Heart left ventricle (tissue), 16 donors: ENCODE results near the gene GAB3. TPM values are rescaled to one million over a fixed set of nuclear protein-coding genes. Genes with fewer than 3 reads are reported as not detected.
"Not testable (repeated sequence)": the region's sequence is repeated elsewhere in the genome, so short reads cannot be mapped to it uniquely, and the experiment has no call there.

Experiments used
- ATAC-seq, 4 donors: fragments of 200-7000 bp; cut with Tn5 transposase; one replicate each; pipeline ENCODE4 v1.9.1; 2020 to 2022; ENCODE audit warnings: moderate library complexity in 4 of 4, mild to moderate bottlenecking in 3 of 4, moderate number of reproducible peaks in 1 of 4
- DNase-seq, 5 donors: peaks; one replicate each; pipeline ENCODE4 v3.0.0-alpha.2; 2020
- H3K27ac ChIP-seq, 12 donors: fragments of 200-600 bp; sonication (generic) in 4 of 12; one replicate each; pipeline versions ENCODE4 v1.5.0 to v1.8.0; 2016 to 2022; ENCODE audit warnings: mild to moderate bottlenecking in 2 of 12
- H3K27me3 ChIP-seq, 9 donors: fragments of 200-600 bp; sonication (generic) in 2 of 9; one replicate each; pipeline versions ENCODE4 v1.5.1 to v1.8.0; 2016 to 2022; ENCODE audit warnings: mild to moderate bottlenecking in 3 of 9
- H3K36me3 ChIP-seq, 9 donors: fragments of 200-600 bp; sonication (generic) in 2 of 9; one replicate each; pipeline versions ENCODE4 v1.5.0 to v1.8.0; 2018 to 2022; ENCODE audit warnings: mild to moderate bottlenecking in 2 of 9
- H3K4me1 ChIP-seq, 12 donors: fragments of 200-600 bp; sonication (generic) in 4 of 12; one replicate each; pipeline versions ENCODE4 v1.5.0 to v1.8.0; 2016 to 2022; ENCODE audit warnings: mild to moderate bottlenecking in 3 of 12
- H3K4me3 ChIP-seq, 12 donors: fragments of 200-600 bp; sonication (generic) in 4 of 12; one replicate each; pipeline versions ENCODE4 v1.5.0 to v1.8.0; 2017 to 2022; ENCODE audit warnings: mild to moderate bottlenecking in 9 of 12, moderate library complexity in 4 of 12
- H3K9me3 ChIP-seq, 12 donors: fragments of 200-600 bp; sonication (generic) in 4 of 12; one replicate each; pipeline versions ENCODE4 v1.5.0 to v1.8.0; 2016 to 2022; ENCODE audit warnings: mild to moderate bottlenecking in 1 of 12
- POLR2A ChIP-seq, 2 donors: fragments of 450-650 bp; IDR thresholded peaks; one replicate each; pipeline ENCODE4 v1.6.1; 2017; ENCODE audit warnings: antibody characterized with exemption in 2 of 2, mild to moderate bottlenecking in 2 of 2, moderate library complexity in 2 of 2
- WGBS, 4 donors: extraction: QIAGEN DNeasy Blood & Tissue Kit in 2 of 4; methylation state at CpG; one replicate each; pipeline versions ENCODE4 v1.1.5 to v1.1.7; 2013 to 2018; 5-methylcytosine and 5-hydroxymethylcytosine counted together
- intact Hi-C, 10 donors: fragments of 100-400 bp; cut with DNase I; formaldehyde crosslinking; loops; one replicate each; pipeline versions ENCODE4 v1.11.1 to v1.14.2; 2022
- polyA plus RNA-seq, 2 donors: library from polyadenylated mRNA; stranded (reverse); fragments of 200-250 nt; gene quantifications; one replicate each; pipeline ENCODE4 v1.2.3, GENCODE V29; 2013
- total RNA-seq, 9 donors: library from RNA; depleted of rRNA in 2 of 9; stranded (reverse); fragments of >200 nt in 2 of 9; fragmentation: NEBNext Ultra II Directional in 3 of 9; extraction: Animal tissue kit (Norgen Biotek cat#: 25700) in 3 of 9; gene quantifications; one replicate each; pipeline versions ENCODE4 v1.1.0 to v1.2.4, GENCODE V29; 2016 to 2023
- TF ChIP-seq, protein P1 (sequence below), 12 donors: fragments of 200-600 bp; sonication (generic) in 4 of 12; IDR thresholded peaks; one replicate each; pipeline versions ENCODE4 v1.5.0 to v1.8.0; 2018 to 2022; ENCODE audit warnings: antibody characterized with exemption in 12 of 12, mild to moderate bottlenecking in 5 of 12
- donor health status: ischemic (EF 13 %, LVEDD 7.1; RV severe dilation, severe dysfunction).
- donor health status: healthy with polysubstance abuse.
- donor health status: DM: no; HTN: yes; CAD: no.
- donor health status: DM: no; HTN: no; CAD: no.
- donor health status: ischemic (EF 25% LVEDD 6.9; RV normal size, moderate dysfunction).
- donor health status: ischemic (EF 25% LVEDD 5.7; RV mildly dilated, moderate dysfunction).
- donor health status: healthy.
- donor health status: DM: yes; HTN: yes; CAD: no.
- donor health status: ischemic (EF 35%, LVEDD 5.7; RV mildly dilated, moderate dysfunction).
- donor health status: nonischemic (EF 11% LVEDD 7.7; RV severe dilation, severe dysfunction).
- donor health status: DM: yes; HTN: yes; CAD: no.
- donor health status: PGD.
- donor health status: ischemic (EF 29% LVEDD 5.4; RV normal size, mild dysfunction).
- donor health status: nonischemic (EF 23%, LVEDD 6.1; RV moderate dilation, normal function).

Gene GAB3
- total and polyA plus RNA-seq, 11 donors = 7.2 to 29.0 (median 18.4) TPM

DNA sequence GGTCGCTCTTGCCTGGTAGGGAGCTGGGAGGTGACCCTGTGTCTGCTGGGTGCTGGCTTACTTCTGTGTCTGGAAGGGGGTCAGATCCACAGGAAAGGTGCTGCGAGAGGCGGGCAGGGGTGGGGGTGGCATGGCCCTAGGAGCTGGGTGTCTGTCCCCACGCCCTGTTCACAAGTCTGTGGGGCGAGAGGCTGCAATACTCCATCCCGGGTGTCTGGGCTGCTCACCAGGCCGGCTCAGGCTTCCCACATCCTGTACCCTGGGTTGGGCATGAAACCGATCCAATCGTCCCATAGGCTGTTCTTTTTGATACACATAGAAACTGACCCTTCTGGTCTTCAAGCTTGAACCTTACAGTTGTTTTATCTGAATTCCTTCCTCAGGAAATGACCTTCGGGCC, 96.5 kb downstream of the GAB3 start:
- TF ChIP-seq, protein P1, sequence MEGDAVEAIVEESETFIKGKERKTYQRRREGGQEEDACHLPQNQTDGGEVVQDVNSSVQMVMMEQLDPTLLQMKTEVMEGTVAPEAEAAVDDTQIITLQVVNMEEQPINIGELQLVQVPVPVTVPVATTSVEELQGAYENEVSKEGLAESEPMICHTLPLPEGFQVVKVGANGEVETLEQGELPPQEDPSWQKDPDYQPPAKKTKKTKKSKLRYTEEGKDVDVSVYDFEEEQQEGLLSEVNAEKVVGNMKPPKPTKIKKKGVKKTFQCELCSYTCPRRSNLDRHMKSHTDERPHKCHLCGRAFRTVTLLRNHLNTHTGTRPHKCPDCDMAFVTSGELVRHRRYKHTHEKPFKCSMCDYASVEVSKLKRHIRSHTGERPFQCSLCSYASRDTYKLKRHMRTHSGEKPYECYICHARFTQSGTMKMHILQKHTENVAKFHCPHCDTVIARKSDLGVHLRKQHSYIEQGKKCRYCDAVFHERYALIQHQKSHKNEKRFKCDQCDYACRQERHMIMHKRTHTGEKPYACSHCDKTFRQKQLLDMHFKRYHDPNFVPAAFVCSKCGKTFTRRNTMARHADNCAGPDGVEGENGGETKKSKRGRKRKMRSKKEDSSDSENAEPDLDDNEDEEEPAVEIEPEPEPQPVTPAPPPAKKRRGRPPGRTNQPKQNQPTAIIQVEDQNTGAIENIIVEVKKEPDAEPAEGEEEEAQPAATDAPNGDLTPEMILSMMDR (IDR thresholded peaks at IDR 0.05) = no peak
- TF ChIP-seq POLR2A (IDR thresholded peaks at IDR 0.05) = no peak

DNA sequence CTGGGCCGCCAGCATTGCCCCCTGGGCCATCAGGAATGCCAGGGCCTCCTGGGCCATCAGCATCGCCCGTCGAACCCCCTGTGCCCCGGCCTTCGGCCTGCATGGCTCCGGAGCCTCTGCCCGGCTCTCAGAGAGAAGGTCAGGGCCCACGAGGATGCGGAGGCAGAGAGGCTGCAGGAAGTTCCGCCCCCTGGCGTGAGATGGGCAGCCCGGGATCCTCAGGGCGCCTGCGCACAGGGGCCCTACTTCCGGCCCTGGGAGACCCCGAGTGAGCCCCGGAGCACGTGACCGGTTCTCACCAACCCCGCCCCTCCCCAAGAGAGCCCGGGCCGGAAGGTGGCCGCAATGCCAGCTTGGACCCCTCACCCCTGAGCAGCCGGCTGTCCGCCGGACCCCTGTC, 97.5 kb downstream of the GAB3 start, which contains the start of gene CTAG2:
Gene CTAG2, minus strand, starts transcription at position 167 of the 400 bp plus-strand sequence. Its CDS starts 64 bp downstream, at position 103.
- H3K9me3 ChIP-seq, H3K4me3 ChIP-seq, intact Hi-C loops, H3K27ac ChIP-seq, DNase-seq, H3K27me3 ChIP-seq, ATAC-seq, H3K4me1 ChIP-seq, H3K36me3 ChIP-seq: not testable (repeated sequence)
- 100% methylated on average over 1 of the region's 27 CpGs; no CpG with 5 or more reads in 3 of the 4 donors for WGBS, 4 donors

More for the DNA sequence above, 96.5 kb downstream of the GAB3 start:
- DNase-seq = no peak
- Histone ChIP-seq H3K27me3 (no peaks in the 10 kb centered on the region), H3K4me1 (no peaks in the 10 kb centered on the region), H3K4me3 (no peak overlapping the region), H3K27ac (no peak overlapping the region), H3K9me3 (no peaks in the 10 kb centered on the region), H3K36me3 (no peaks in the 10 kb centered on the region)
- 78 to 91% (median 87%) methylated on average over 9 to 10 of the region's 10 CpGs for WGBS, 4 donors
- ATAC-seq = no peak
- intact Hi-C loops = no loop called here

DNA sequence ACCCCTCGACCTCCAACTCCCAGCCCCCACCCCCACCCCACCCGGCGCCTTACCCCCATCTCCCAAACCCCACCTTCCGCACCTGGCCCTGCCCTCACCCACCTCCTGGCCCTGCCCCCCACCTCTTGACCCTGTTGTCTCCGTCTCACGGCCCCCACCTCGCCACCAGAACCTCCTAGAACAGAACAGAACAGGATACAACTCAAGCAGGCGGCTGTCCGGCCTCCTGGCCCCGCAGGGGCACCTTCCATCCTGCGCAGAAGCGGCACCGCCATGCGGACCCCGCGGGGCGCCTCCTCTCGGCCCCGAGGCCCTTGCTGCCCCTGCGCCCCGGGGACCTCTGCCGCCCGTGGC, 97.9 kb downstream of the GAB3 start:
- intact Hi-C loops = no loop called here
- 94 to 98% (median 97%) methylated on average over 22 to 23 of the region's 23 CpGs for WGBS, 4 donors
- Histone ChIP-seq H3K27me3 (no peaks in the 10 kb centered on the region), H3K27ac (no peak overlapping the region), H3K4me1 (no peaks in the 10 kb centered on the region), H3K36me3 (no peaks in the 10 kb centered on the region), H3K9me3 (no peaks in the 10 kb centered on the region), H3K4me3 (no peak overlapping the region)
- ATAC-seq = no peak
- no peak for DNase-seq
- TF ChIP-seq, protein P1 (IDR thresholded peaks at IDR 0.05) = no peak
- TF ChIP-seq POLR2A (IDR thresholded peaks at IDR 0.05) = no peak

DNA sequence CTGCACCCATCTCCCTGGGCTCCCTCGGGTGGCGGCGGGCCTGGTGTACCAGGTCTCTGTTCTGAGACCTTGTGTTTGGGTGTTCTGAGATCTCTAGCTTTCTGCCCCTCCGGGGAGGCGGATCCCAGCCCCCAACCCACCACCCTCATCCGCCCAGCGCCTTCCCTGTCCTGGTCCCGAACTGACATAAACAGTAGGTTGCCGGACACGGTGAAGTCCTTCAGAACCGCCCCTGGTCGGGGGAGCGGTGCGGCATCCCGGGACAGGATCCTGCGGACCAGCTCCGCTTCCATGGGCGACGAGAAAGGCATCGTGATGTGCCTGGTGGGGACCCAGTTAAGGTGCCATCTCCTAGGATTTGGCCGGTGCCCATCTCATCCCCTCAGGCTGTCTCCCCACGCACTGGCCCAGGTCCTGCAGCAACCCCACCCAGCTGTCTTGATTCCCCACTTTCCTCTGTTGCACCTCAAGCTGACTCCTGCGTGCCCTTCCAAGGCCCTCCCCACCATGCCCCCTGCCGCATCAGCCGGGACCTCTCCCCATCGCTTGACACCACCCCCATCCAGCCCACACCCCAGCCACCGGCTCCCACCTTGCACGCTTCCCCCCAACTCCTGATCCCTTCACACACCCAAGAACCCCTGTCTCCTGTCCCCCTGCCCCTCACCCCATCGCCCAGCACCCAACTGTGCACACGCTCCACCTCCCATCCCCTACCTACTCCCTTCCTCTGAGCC, 98.4 kb downstream of the GAB3 start:
- no peak overlapping the region for H3K4me3 ChIP-seq
- no peak for ATAC-seq
- no peaks in the 10 kb centered on the region for H3K9me3 ChIP-seq
- no peaks in the 10 kb centered on the region for H3K4me1 ChIP-seq
- no peaks in the 10 kb centered on the region for H3K27me3 ChIP-seq
- no peak overlapping the region for H3K27ac ChIP-seq
- TF ChIP-seq, protein P1 (IDR thresholded peaks at IDR 0.05) = no peak
- TF ChIP-seq POLR2A (IDR thresholded peaks at IDR 0.05) = no peak
- H3K36me3 ChIP-seq = no peaks in the 10 kb centered on the region
- WGBS, 4 donors = 91 to 94% (median 92%) methylated on average over 25 to 30 of the region's 30 CpGs
- intact Hi-C loops = no loop called here
- DNase-seq = no peak

DNA sequence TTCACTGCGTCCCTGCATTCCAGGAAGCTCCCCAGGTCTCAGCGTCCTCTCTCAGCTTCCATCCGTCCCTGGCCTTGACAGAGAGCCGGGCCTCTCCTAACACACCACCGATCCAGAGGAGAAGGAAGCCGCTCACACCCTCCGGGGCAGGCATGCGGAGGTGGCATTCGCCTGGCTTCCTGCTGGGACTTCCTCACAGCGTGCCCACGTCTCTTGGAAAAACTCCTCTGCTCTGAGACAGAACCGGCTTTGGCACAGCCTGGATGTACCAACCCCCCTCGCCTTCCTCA, 100.7 kb downstream of the GAB3 start:
- Histone ChIP-seq H3K27me3 (no peaks in the 10 kb centered on the region), H3K36me3 (no peaks in the 10 kb centered on the region), H3K27ac (no peak overlapping the region), H3K4me3 (no peak overlapping the region), H3K4me1 (no peaks in the 10 kb centered on the region), H3K9me3 (no peaks in the 10 kb centered on the region)
- WGBS, 4 donors = 51 to 75% (median 58%) methylated on average over 11 to 13 of the region's 13 CpGs
- intact Hi-C loops = no loop called here
- ATAC-seq = no peak
- no peak for DNase-seq
- TF ChIP-seq, protein P1 (IDR thresholded peaks at IDR 0.05) = no peak
- TF ChIP-seq POLR2A (IDR thresholded peaks at IDR 0.05) = no peak
